Heart left ventricle (tissue), 13 donors: ENCODE data around the gene NDUFA8.

ENCODE experiments used
- POLR2A ChIP-seq, 2 donors: fragments of 450-650 bp; IDR thresholded peaks; one replicate each; pipeline ENCODE4 v1.6.1; 2017; ENCODE audit warnings: antibody characterized with exemption in 2 of 2, mild to moderate bottlenecking in 2 of 2, moderate library complexity in 2 of 2
- TF ChIP-seq, protein P1 (sequence below), 12 donors: fragments of 200-600 bp; sonication (generic) in 4 of 12; IDR thresholded peaks; one replicate each; pipeline versions ENCODE4 v1.5.0 to v1.8.0; 2018 to 2022; ENCODE audit warnings: antibody characterized with exemption in 12 of 12, mild to moderate bottlenecking in 5 of 12
- donor health status: ischemic (EF 13 %, LVEDD 7.1; RV severe dilation, severe dysfunction).
- donor health status: DM: no; HTN: yes; CAD: no.
- donor health status: DM: no; HTN: no; CAD: no.
- donor health status: ischemic (EF 25% LVEDD 6.9; RV normal size, moderate dysfunction).
- donor health status: ischemic (EF 25% LVEDD 5.7; RV mildly dilated, moderate dysfunction).
- donor health status: ischemic (EF 35%, LVEDD 5.7; RV mildly dilated, moderate dysfunction).
- donor health status: nonischemic (EF 11% LVEDD 7.7; RV severe dilation, severe dysfunction).
- donor health status: DM: yes; HTN: yes; CAD: no.
- donor health status: PGD.
- donor health status: ischemic (EF 29% LVEDD 5.4; RV normal size, mild dysfunction).
- donor health status: nonischemic (EF 23%, LVEDD 6.1; RV moderate dilation, normal function).

- TF ChIP-seq, protein P1, sequence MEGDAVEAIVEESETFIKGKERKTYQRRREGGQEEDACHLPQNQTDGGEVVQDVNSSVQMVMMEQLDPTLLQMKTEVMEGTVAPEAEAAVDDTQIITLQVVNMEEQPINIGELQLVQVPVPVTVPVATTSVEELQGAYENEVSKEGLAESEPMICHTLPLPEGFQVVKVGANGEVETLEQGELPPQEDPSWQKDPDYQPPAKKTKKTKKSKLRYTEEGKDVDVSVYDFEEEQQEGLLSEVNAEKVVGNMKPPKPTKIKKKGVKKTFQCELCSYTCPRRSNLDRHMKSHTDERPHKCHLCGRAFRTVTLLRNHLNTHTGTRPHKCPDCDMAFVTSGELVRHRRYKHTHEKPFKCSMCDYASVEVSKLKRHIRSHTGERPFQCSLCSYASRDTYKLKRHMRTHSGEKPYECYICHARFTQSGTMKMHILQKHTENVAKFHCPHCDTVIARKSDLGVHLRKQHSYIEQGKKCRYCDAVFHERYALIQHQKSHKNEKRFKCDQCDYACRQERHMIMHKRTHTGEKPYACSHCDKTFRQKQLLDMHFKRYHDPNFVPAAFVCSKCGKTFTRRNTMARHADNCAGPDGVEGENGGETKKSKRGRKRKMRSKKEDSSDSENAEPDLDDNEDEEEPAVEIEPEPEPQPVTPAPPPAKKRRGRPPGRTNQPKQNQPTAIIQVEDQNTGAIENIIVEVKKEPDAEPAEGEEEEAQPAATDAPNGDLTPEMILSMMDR (IDR thresholded peaks at IDR 0.05) = peak; percentile 12 to 58 (median 36)
- no peak for TF ChIP-seq POLR2A (IDR thresholded peaks at IDR 0.05)
Observed at GRCh38 chr9:122144836-122145591, 14.6 kb downstream of the NDUFA8 start.
